Tibial artery (tissue), 4 donors: Measurements from ENCODE around the gene SPRYD4.
A peak's percentile ranks its signal among the peaks of the same experiment; 100 is the strongest.

ENCODE experiments used
- DNase-seq, 2 donors: peaks; one replicate each; pipeline ENCODE4 v3.0.0-alpha.2; 2019
- H3K27ac ChIP-seq, 2 donors: fragments of 200-600 bp; sonication (generic) in 1 of 2; 1 replicate in 1 of 2; 2 replicates in 1 of 2; pipeline ENCODE4 v1.5.1; 2018 to 2019; ENCODE audit warnings: mild to moderate bottlenecking in 1 of 2
- H3K27me3 ChIP-seq, 2 donors: fragments of 200-600 bp; sonication (generic) in 1 of 2; one replicate each; pipeline versions ENCODE4 v1.5.1 to v1.6.0; 2016 to 2019
- H3K36me3 ChIP-seq, 3 donors: fragments of 200-600 bp; sonication (generic) in 2 of 3; one replicate each; pipeline ENCODE4 v1.5.1; 2016 to 2019; ENCODE audit warnings: mild to moderate bottlenecking in 2 of 3
- H3K4me1 ChIP-seq, 4 donors: fragments of 200-600 bp; sonication (generic) in 2 of 4; 1 replicate in 3 of 4; 2 replicates in 1 of 4; pipeline ENCODE4 v1.5.1; 2016 to 2019
- H3K4me3 ChIP-seq, 2 donors: fragments of 200-600 bp; sonication (generic) in 1 of 2; 1 replicate in 1 of 2; 2 replicates in 1 of 2; pipeline ENCODE4 v1.5.1; 2018 to 2019; ENCODE audit warnings: mild to moderate bottlenecking in 2 of 2
- H3K9me3 ChIP-seq, 3 donors: fragments of 200-600 bp; sonication (generic) in 1 of 3; one replicate each; pipeline ENCODE4 v1.5.1; 2016 to 2019
- CTCF ChIP-seq, 2 experiments: fragments of 200-600 bp in 1 of 2; fragments of 450-650 bp in 1 of 2; IDR thresholded peaks; one replicate each; pipeline ENCODE4 v1.5.1; 2017 to 2019; ENCODE audit warnings: antibody characterized with exemption in 2 of 2, mild to moderate bottlenecking in 1 of 2, moderate library complexity in 1 of 2
- intact Hi-C: fragments of 100-400 bp; cut with DNase I; formaldehyde crosslinking; loops from one replicate; pipeline ENCODE4 v1.15.0; 2023; ENCODE audit warnings: low total_unique reads

Gene SPRYD4

GRCh38 chr12:56468216-56469006 lies at the start of gene SPRYD4:
SPRYD4 (plus strand) TSS chr12:56468578; CDS start chr12:56468592, 14 bp downstream.
- Histone ChIP-seq H3K4me1 (peaks cover 0 to 21% (median 15%) of the 10 kb centered on the region in 4 donors), H3K36me3 (peaks cover 0 to 16% (median 7%) of the 10 kb centered on the region in 3 donors), H3K4me3 (peak within 1 kb of the TSS; percentile 60 to 82), H3K27me3 (no peaks in the 10 kb centered on the region), H3K27ac (peak within 1 kb of the TSS; percentile 84 to 89), H3K9me3 (no peaks in the 10 kb centered on the region)
- intact Hi-C loops: loop anchor here (5.0 to 10.0 kb wide), 3 partner anchors 146 to 351 kb away; partner anchors contain the start of genes RPL41 and ZC3H10
- DNase-seq: peak; percentile 93 to 95
- TF ChIP-seq CTCF (IDR thresholded peaks at IDR 0.05): peak; percentile 17 to 21

- no peak for DNase-seq
- H3K27ac ChIP-seq: no peak overlapping the region
- no peaks in the 10 kb centered on the region for H3K9me3 ChIP-seq
- H3K27me3 ChIP-seq: no peaks in the 10 kb centered on the region
- intact Hi-C loops: no loop called here
- H3K4me3 ChIP-seq: no peak overlapping the region
- peaks cover 0 to 48% (median 0%) of the 10 kb centered on the region in 3 donors for H3K36me3 ChIP-seq
- no peaks in the 10 kb centered on the region for H3K4me1 ChIP-seq
- no peak for TF ChIP-seq CTCF (IDR thresholded peaks at IDR 0.05)
Measured at GRCh38 chr12:56420411-56420810, 48.0 kb upstream of the SPRYD4 start.

- no peaks in the 10 kb centered on the region for H3K4me1 ChIP-seq
- H3K27me3 ChIP-seq: no peaks in the 10 kb centered on the region
- TF ChIP-seq CTCF (IDR thresholded peaks at IDR 0.05): no peak
- no peaks in the 10 kb centered on the region for H3K9me3 ChIP-seq
- no peak overlapping the region for H3K27ac ChIP-seq
- H3K4me3 ChIP-seq: no peak overlapping the region
- DNase-seq: no peak
- H3K36me3 ChIP-seq: peaks cover 0 to 64% (median 0%) of the 10 kb centered on the region in 3 donors
- intact Hi-C loops: no loop called here
Measured at GRCh38 chr12:56425193-56425592, 43.2 kb upstream of the SPRYD4 start.

- Histone ChIP-seq H3K9me3 (no peaks in the 10 kb centered on the region), H3K36me3 (peaks cover 0 to 56% (median 0%) of the 10 kb centered on the region in 3 donors), H3K27me3 (no peaks in the 10 kb centered on the region), H3K27ac (no peak overlapping the region), H3K4me3 (no peak overlapping the region), H3K4me1 (no peaks in the 10 kb centered on the region)
- no peak for TF ChIP-seq CTCF (IDR thresholded peaks at IDR 0.05)
- no peak for DNase-seq
- intact Hi-C loops: no loop called here
Measured at GRCh38 chr12:56425940-56426438, 42.4 kb upstream of the SPRYD4 start.

- Histone ChIP-seq H3K9me3 (no peaks in the 10 kb centered on the region), H3K27me3 (no peaks in the 10 kb centered on the region), H3K4me3 (no peak overlapping the region), H3K4me1 (no peaks in the 10 kb centered on the region), H3K36me3 (peaks cover 0 to 22% (median 0%) of the 10 kb centered on the region in 3 donors), H3K27ac (no peak overlapping the region)
- TF ChIP-seq CTCF (IDR thresholded peaks at IDR 0.05): no peak
- intact Hi-C loops: no loop called here
- no peak for DNase-seq
Measured at GRCh38 chr12:56431288-56431687, 37.1 kb upstream of the SPRYD4 start.
